ENCODE data around the gene ZSWIM1.
A peak's percentile ranks its signal among the peaks of the same experiment; 100 is the strongest.
"Not testable (repeated sequence)": the region's sequence is repeated elsewhere in the genome, so short reads cannot be mapped to it uniquely, and the experiment has no call there.

ZSWIM1 gene

GRCh38 chr20:45927071-45927878 lies 46.2 kb downstream of the ZSWIM1 start:
- no peak for DNase-seq (ENCODE audit: low read depth, low spot score)

- DNase-seq (ENCODE audit: low read depth, low spot score), result not testable (repeated sequence)
Observed at GRCh38 chr20:45931680-45932079, 50.7 kb downstream of the ZSWIM1 start.

GRCh38 chr20:45933266-45934045 lies 52.4 kb downstream of the ZSWIM1 start:
- DNase-seq (ENCODE audit: low read depth, low spot score), result peak; percentile 26

GRCh38 chr20:45934046-45934585 lies 53.1 kb downstream of the ZSWIM1 start:
- peak; percentile 30 for DNase-seq (ENCODE audit: low read depth, low spot score)

Data from activated CD4-positive, CD25-positive, alpha-beta regulatory T cell treated with anti-CD3 and anti-CD28 coated beads, Interleukin-2, amount 50 U/mL, for 16 hours (primary cell).